ENCODE results near the gene PLA2G6. TPM values are rescaled to one million over a fixed set of nuclear protein-coding genes. Genes with fewer than 3 reads are reported as not detected.

Gene PLA2G6
- total RNA-seq (2021; fragmentation: NEBNext Ultra II Directional; extraction: Animal tissue kit (Norgen Biotek cat#: 25700)) (13.2 and 14.2 TPM in 2 replicates), polyA plus RNA-seq (2011; rRNA removed) (21.0 and 36.0 TPM in 2 replicates), polyA minus RNA-seq (2011; rRNA and poly(A)+ RNA removed) (43.1 and 49.8 TPM in 2 replicates)
- polyA plus RNA-seq (2011; cell fraction: cytosol; rRNA removed), result 22.6 TPM
- 133 TPM for polyA plus RNA-seq (2011; cell fraction: nucleus; rRNA removed)
- polyA plus RNA-seq (2012, experiment 1 of 2), result 12.9 to 21.4 TPM (median 16.6 TPM) in 4 replicates
- polyA plus RNA-seq (2012, experiment 2 of 2), result 9.4 TPM
- 8.7 TPM for polyA plus RNA-seq (2013, experiment 1 of 2)
- polyA plus RNA-seq (2013, experiment 2 of 2), result 7.3 TPM
- polyA minus RNA-seq (2011; cell fraction: cytosol; rRNA and poly(A)+ RNA removed), result 21.7 TPM
- 103 TPM for polyA minus RNA-seq (2011; cell fraction: nucleus; rRNA and poly(A)+ RNA removed)
- long read RNA-seq, experiment 1, partial matches to known transcripts, result 1 of 2 reads
- long read RNA-seq, experiment 1, other reads (novel, unspliced or antisense), result 0 of 2 reads
- long read RNA-seq, experiment 2, result 0 reads

DNA sequence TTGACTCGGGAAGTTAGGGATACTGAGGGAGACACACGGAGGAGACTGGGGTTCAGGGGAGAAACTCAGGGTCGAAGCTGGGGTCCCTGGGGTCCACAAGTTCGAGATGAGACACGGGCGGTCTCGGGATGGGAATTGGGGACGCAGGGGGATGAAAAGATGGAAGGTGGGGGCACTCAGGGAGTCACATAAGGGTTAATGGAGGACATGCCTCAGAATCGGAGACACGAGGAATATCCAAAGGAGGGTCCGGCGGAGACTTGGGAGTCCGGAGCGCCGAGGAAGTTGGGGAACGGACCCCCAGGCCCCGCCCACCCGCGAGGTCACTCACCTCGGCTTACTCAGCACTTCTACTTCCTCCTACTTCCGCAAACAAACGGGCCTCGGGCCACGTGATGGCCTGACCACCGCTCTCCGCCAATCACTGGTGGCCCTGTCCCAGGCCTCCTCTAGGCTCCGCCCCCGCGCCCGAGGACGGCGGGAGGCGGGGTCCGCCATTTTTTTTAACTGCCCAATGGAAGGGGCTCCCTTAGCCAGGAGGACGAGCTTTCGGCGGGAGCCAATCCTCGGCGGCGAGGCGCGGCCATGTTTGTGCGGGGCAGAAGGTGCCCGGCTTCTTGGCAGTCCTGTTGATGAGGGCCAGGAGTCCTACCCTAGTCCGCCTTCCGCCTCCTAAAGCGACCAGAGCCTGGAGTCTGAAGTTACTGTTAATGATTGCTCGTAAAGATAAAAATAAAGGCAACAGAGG lies at the start of gene PLA2G6:
Gene PLA2G6, minus strand, starts transcription at position 378 of the 748 bp plus-strand sequence. CDS start 12,404 bp downstream, outside the sequence.
- 6% methylated on average over 41 of the region's 48 CpGs; no CpG with 5 or more reads in 1 of the 2 experiments for WGBS, 2 experiments (ENCODE audit: extremely low coverage in 1 of 2, insufficient coverage in 1 of 2, insufficient read length in 1 of 2, insufficient replicate concordance in 2 of 2, low coverage in 1 of 2, low lambda C conversion rate in 2 of 2, missing lambda C conversion rate in 1 of 2)
- H4K20me1 ChIP-seq (replicated peaks in 1 of 2; ENCODE audit: control insufficient read depth in 1 of 2, insufficient read depth in 2 of 2, low read length in 2 of 2), result no peaks in the 10 kb centered on the region
- H3K79me1 ChIP-seq (ENCODE audit: low read depth, low read length), result no peaks in the 10 kb centered on the region
- FAIRE-seq, result peak; percentile 36
- no peak within 1 kb of the TSS for H3K14ac ChIP-seq (ENCODE audit: insufficient read length)
- no peaks in the 10 kb centered on the region for H3K27me3 ChIP-seq (replicated peaks in 1 of 4; ENCODE audit: control insufficient read depth in 3 of 4, extremely low read depth in 1 of 4, insufficient read depth in 3 of 4, low read length in 3 of 4)
- H2BK15ac ChIP-seq (ENCODE audit: low read length), result peak within 1 kb of the TSS; percentile 95
- H3K23me2 ChIP-seq (ENCODE audit: low read depth, low read length), result peaks cover 4% of the 10 kb centered on the region
- peak within 1 kb of the TSS; percentile 99 for H2BK12ac ChIP-seq (ENCODE audit: low read depth, low read length)
- H3K36me3 ChIP-seq (ENCODE audit: control insufficient read depth in 2 of 4, insufficient read depth in 4 of 4, low read length in 3 of 4), result no peaks in the 10 kb centered on the region
- peak within 1 kb of the TSS; percentile 98 for H3K18ac ChIP-seq (ENCODE audit: extremely low read depth, low read length)
- H4K8ac ChIP-seq (ENCODE audit: extremely low read depth, insufficient read depth, low read length), result peak within 1 kb of the TSS; percentile 82
- H3K9me3 ChIP-seq (ENCODE audit: insufficient read depth in 2 of 2, low read depth in 1 of 2, low read length in 1 of 2), result no peaks in the 10 kb centered on the region
- peak within 1 kb of the TSS; percentile 97 for H3K27ac ChIP-seq (ENCODE audit: low read depth, low read length)
- CTCF ChIA-PET (ENCODE audit: partially characterized antibody), result interaction anchor here (0.8 to 1.6 kb wide), 4 partner anchors 12 to 84 kb away, joined by 3 to 7 read pairs (median 3); no protein-coding TSS in a partner anchor
- peak within 1 kb of the TSS; percentile 98 for H2BK5ac ChIP-seq (ENCODE audit: low read depth, low read length)
- H3K79me2 ChIP-seq (ENCODE audit: control insufficient read depth in 1 of 2, insufficient read depth in 2 of 2, low read length in 2 of 2), result no peaks in the 10 kb centered on the region
- H2BK20ac ChIP-seq (ENCODE audit: low read length), result peak within 1 kb of the TSS; percentile 2
- peak within 1 kb of the TSS; percentile 45 to 88 (median 87) for H3K9ac ChIP-seq (replicated peaks in 1 of 4; ENCODE audit: extremely low read depth in 1 of 4, low read depth in 3 of 4, low read length in 3 of 4)
- H3K4ac ChIP-seq (replicated peaks; ENCODE audit: insufficient read length, low read depth, low read length), result peak within 1 kb of the TSS; percentile 59
- peak within 1 kb of the TSS; percentile 90 to 100 for H3K4me2 ChIP-seq (ENCODE audit: insufficient read depth in 1 of 2, low read depth in 2 of 2, low read length in 2 of 2)
- peak within 1 kb of the TSS; percentile 60 to 81 (median 70) for H3K4me3 ChIP-seq (ENCODE audit: extremely low read depth in 1 of 4, insufficient read depth in 2 of 4, low read depth in 3 of 4, low read length in 4 of 4)
- peak; percentile 98 for DNase-seq (ENCODE audit: low read depth in 1 of 2, low spot score in 2 of 2)
- H3K56ac ChIP-seq (replicated peaks; ENCODE audit: insufficient read length, low read depth, low read length), result peak within 1 kb of the TSS; percentile 78
- no peak within 1 kb of the TSS for H3K23ac ChIP-seq (ENCODE audit: insufficient read length)
- H2AFZ ChIP-seq (ENCODE audit: low read length), result 0 out of 2 replicates have a peak within 1 kb of the TSS, but pooled peaks have one; percentile 19
- POLR2A ChIA-PET (ENCODE audit: partially characterized antibody), result interaction anchor here (0.6 to 2.2 kb wide), 13 partner anchors 9 to 363 kb away, joined by 3 to 11 read pairs (median 3); partner anchors contain the start of genes MAFF and PICK1
- H2AK5ac ChIP-seq (ENCODE audit: low read depth, low read length), result peak within 1 kb of the TSS; percentile 99
- H4K5ac ChIP-seq (ENCODE audit: insufficient read length, low read depth, low read length), result peak within 1 kb of the TSS; percentile 92
- H3K4me1 ChIP-seq (replicated peaks in 1 of 4; ENCODE audit: control insufficient read depth in 3 of 4, insufficient read depth in 4 of 4, low read length in 3 of 4), result peaks cover 0 to 15% (median 8%) of the 10 kb centered on the region in 4 experiments; a peak in 6 of 7 replicates
- H2BK120ac ChIP-seq (replicated peaks; ENCODE audit: low read depth, low read length), result peak within 1 kb of the TSS; percentile 75
- peak within 1 kb of the TSS; percentile 88 for H4K91ac ChIP-seq (replicated peaks; ENCODE audit: insufficient read length, low read length)
- TF ChIP-seq RFX5 (IDR thresholded peaks at IDR 0.05; ENCODE audit: borderline replicate concordance, low read depth, low read length) (no peak), CTCF (IDR thresholded peaks at IDR 0.05; ENCODE audit: control extremely low read depth in 1 of 3, insufficient read depth in 1 of 3, low read depth in 1 of 3, low read length in 3 of 3) (no peak), PHF8 (conservative IDR thresholded peaks at IDR 0.05; ENCODE audit: low read depth, low read length) (peak; percentile 51; the same call in 1 of the 2 replicates), CHD1 (IDR thresholded peaks at IDR 0.05; ENCODE audit: low read depth, low read length) (no peak), CREB1 (IDR thresholded peaks at IDR 0.05) (0 out of 2 replicates have a peak, but pooled peaks have one; percentile 15), POLR2A (IDR thresholded peaks at IDR 0.05; ENCODE audit: control extremely low read depth in 1 of 2, low read depth in 2 of 2, low read length in 2 of 2) (peak in 1 of 2 experiments; percentile 81; a peak in 2 of 3 replicates), POLR2AphosphoS5 (IDR thresholded peaks at IDR 0.05; ENCODE audit: low read depth, low read length) (peak; percentile 54)
